Stomach (tissue), 9 donors: Measurements from ENCODE around the gene CAPN9. TPM values are rescaled to one million over a fixed set of nuclear protein-coding genes. Genes with fewer than 3 reads are reported as not detected.

Experiments used
- DNase-seq, 2 donors: peaks; one replicate each; pipeline versions ENCODE4 v3.0.0 to v3.0.0-alpha.2; 2013 to 2019
- H3K27ac ChIP-seq, 5 donors: fragments of 200-600 bp in 4 of 5; sonication (generic) in 4 of 5; one replicate each; pipeline ENCODE4 v1.5.1; 2013 to 2019; ENCODE audit warnings: mild to moderate bottlenecking in 1 of 5, moderate library complexity in 1 of 5
- H3K27me3 ChIP-seq, 3 donors: fragments of 200-600 bp; sonication (generic); one replicate each; pipeline ENCODE4 v1.5.1; 2017 to 2019; ENCODE audit warnings: mixed run types in 1 of 3
- H3K36me3 ChIP-seq, 4 donors: fragments of 200-600 bp; sonication (generic); 1 replicate in 3 of 4; 2 replicates in 1 of 4; pipeline ENCODE4 v1.5.1; 2016 to 2019
- H3K4me1 ChIP-seq, 4 donors: fragments of 200-600 bp; sonication (generic); one replicate each; pipeline ENCODE4 v1.5.1; 2016 to 2019
- H3K4me3 ChIP-seq, 4 donors: fragments of 200-600 bp; sonication (generic) in 3 of 4; one replicate each; pipeline ENCODE4 v1.5.1; 2016 to 2019; ENCODE audit warnings: mild to moderate bottlenecking in 1 of 4
- H3K9me3 ChIP-seq, 4 donors: fragments of 200-600 bp; sonication (generic); one replicate each; pipeline ENCODE4 v1.5.1; 2016 to 2019
- CTCF ChIP-seq, 7 experiments: fragments of 450-650 bp in 4 of 7; fragments of 200-600 bp in 3 of 7; sonication (generic) in 3 of 7; IDR thresholded peaks; one replicate each; pipeline ENCODE4 v1.5.1; 2016 to 2019; ENCODE audit warnings: antibody characterized with exemption in 7 of 7, control low read depth in 2 of 7, mild to moderate bottlenecking in 1 of 7
- EP300 ChIP-seq: sonication (generic); formaldehyde crosslinking; IDR thresholded peaks from one replicate; pipeline ENCODE4 v1.6.1; 2017; ENCODE audit warnings: antibody characterized with exemption
- POLR2A ChIP-seq, 4 donors: fragments of 450-650 bp; IDR thresholded peaks; one replicate each; pipeline ENCODE4 v1.6.1; 2016; ENCODE audit warnings: antibody characterized with exemption in 4 of 4, control low read depth in 2 of 4, mild to moderate bottlenecking in 1 of 4, moderate library complexity in 1 of 4
- POLR2AphosphoS5 ChIP-seq, 3 donors: sonication (generic); formaldehyde crosslinking; IDR thresholded peaks; one replicate each; pipeline ENCODE4 v1.6.1; 2016; ENCODE audit warnings: antibody characterized with exemption in 3 of 3
- WGBS, 5 donors: extraction: QIAGEN DNeasy Blood & Tissue Kit in 3 of 5; methylation state at CpG; one replicate each; pipeline versions ENCODE4 v1.1.5 to v1.1.7; 2013 to 2018; 5-methylcytosine and 5-hydroxymethylcytosine counted together
- intact Hi-C: fragments of 100-400 bp; cut with DNase I; formaldehyde crosslinking; loops from one replicate; pipeline ENCODE4 v1.15.1; 2023; ENCODE audit warnings: low total_unique reads
- polyA plus RNA-seq, 3 donors: library from polyadenylated mRNA; stranded (reverse); fragments of 200-250 nt; gene quantifications; one replicate each; pipeline ENCODE4 v1.2.3, GENCODE V29; 2013
- total RNA-seq, 5 donors: library from RNA; depleted of rRNA; stranded (reverse); fragments of >200 nt; gene quantifications; one replicate each; pipeline versions ENCODE4 v1.1.0 to v1.2.3, GENCODE V29; 2014 to 2016
- donor health status: healthy with polysubstance abuse.
- donor health status: Bipolar disorder and iron deficiency.
- donor health status: healthy.

The CAPN9 gene
- total and polyA plus RNA-seq, 8 donors, result 2.6 to 68.3 (median 46.7) TPM

- H3K27ac ChIP-seq, result no peak overlapping the region
- no peak for DNase-seq
- WGBS, 5 donors, result 72 to 77% (median 75%) methylated on average over 22 of the region's 22 CpGs
These were observed 39.2 kb upstream of the CAPN9 start for GRCh38 chr1:230707732-230708630.

GRCh38 chr1:230708631-230709580 is 38.3 kb upstream of the CAPN9 start:
- TF ChIP-seq CTCF (IDR thresholded peaks at IDR 0.05), result no peak
- no peak for TF ChIP-seq POLR2A (IDR thresholded peaks at IDR 0.05)
- TF ChIP-seq POLR2AphosphoS5 (IDR thresholded peaks at IDR 0.05), result no peak
- no peak for TF ChIP-seq EP300
- WGBS, 5 donors, result 62 to 73% (median 67%) methylated on average over 16 of the region's 16 CpGs
- Histone ChIP-seq H3K36me3 (no peaks in the 10 kb centered on the region), H3K4me1 (peaks cover 0 to 7% (median 5%) of the 10 kb centered on the region in 4 donors), H3K9me3 (no peaks in the 10 kb centered on the region), H3K27ac (no peak overlapping the region), H3K4me3 (no peak overlapping the region), H3K27me3 (no peaks in the 10 kb centered on the region)
- intact Hi-C loops, result no loop called here
- peak in 1 of 2 donors; percentile 59 for DNase-seq

More at GRCh38 chr1:230707732-230708630, 39.2 kb upstream of the CAPN9 start:
- TF ChIP-seq POLR2A (IDR thresholded peaks at IDR 0.05), result no peak
- TF ChIP-seq POLR2AphosphoS5 (IDR thresholded peaks at IDR 0.05), result no peak
- no peak for TF ChIP-seq CTCF (IDR thresholded peaks at IDR 0.05)
- TF ChIP-seq EP300, result no peak
- H3K36me3 ChIP-seq, result no peaks in the 10 kb centered on the region
- no peaks in the 10 kb centered on the region for H3K9me3 ChIP-seq
- intact Hi-C loops, result no loop called here
- no peaks in the 10 kb centered on the region for H3K27me3 ChIP-seq
- no peak overlapping the region for H3K4me3 ChIP-seq
- peaks cover 0 to 11% (median 8%) of the 10 kb centered on the region in 4 donors for H3K4me1 ChIP-seq

GRCh38 chr1:230709619-230710542 is 37.3 kb upstream of the CAPN9 start:
- peaks cover 0 to 14% (median 12%) of the 10 kb centered on the region in 4 donors for H3K4me1 ChIP-seq
- H3K4me3 ChIP-seq, result no peak overlapping the region
- TF ChIP-seq CTCF (IDR thresholded peaks at IDR 0.05) (no peak), POLR2AphosphoS5 (IDR thresholded peaks at IDR 0.05) (no peak), EP300 (no peak)
- no peaks in the 10 kb centered on the region for H3K9me3 ChIP-seq
- intact Hi-C loops, result no loop called here
- no peaks in the 10 kb centered on the region for H3K27me3 ChIP-seq
- 82 to 89% (median 83%) methylated on average over 14 to 18 of the region's 18 CpGs for WGBS, 5 donors
- no peak overlapping the region for H3K27ac ChIP-seq
- DNase-seq, result no peak
- no peaks in the 10 kb centered on the region for H3K36me3 ChIP-seq
